H1 (cell line): Measurements from ENCODE around the gene SCAPER. TPM values are rescaled to one million over a fixed set of nuclear protein-coding genes. Genes with fewer than 3 reads are reported as not detected.

Experiments
- CHD7 ChIP-seq: fragments of 300-600 bp; sonication (generic); IDR thresholded peaks from 2 replicates; pipeline ENCODE4 v1.7.1; 2012; ENCODE audit warnings: low read length, moderate library complexity, mild to moderate bottlenecking, inconsistent platforms; ENCODE audit not compliant: insufficient replicate concordance
- RNF2 ChIP-seq: fragments of 200-900, 300-1000 bp; sonication (generic); IDR thresholded peaks from 2 replicates; pipeline ENCODE4 v1.7.1; 2016; ENCODE audit warnings: borderline replicate concordance, low read depth, mild to moderate bottlenecking, antibody characterized with exemption, low read length; ENCODE audit not compliant: poor library complexity, severe bottlenecking; ENCODE audit errors: missing control alignments
- YY1 ChIP-seq: IDR thresholded peaks from 2 replicates; pipeline ENCODE4 v1.6.1; 2011; ENCODE audit warnings: low read depth, mild to moderate bottlenecking, low read length
- polyA plus RNA-seq, 7 experiments: library from polyadenylated mRNA; depleted of rRNA in 3 of 7; stranded (reverse) in 5 of 7; unstranded in 2 of 7; fragments of >200 nt in 5 of 7; fragments of 200-250 nt in 2 of 7; gene quantifications; 1 replicate in 5 of 7; 2 replicates in 1 of 7; 4 replicates in 1 of 7; pipeline versions ENCODE4 v1.2.1 to v1.2.3, GENCODE V29; 2011 to 2013; ENCODE audit warnings: missing spikeins in 2 of 7, mixed read lengths in 2 of 7
- total RNA-seq: library from RNA; stranded (reverse); fragmentation: NEBNext Ultra II Directional; extraction: Animal tissue kit (Norgen Biotek cat#: 25700); gene quantifications from 2 replicates; pipeline ENCODE4 v1.2.1, GENCODE V29; 2021

The SCAPER gene
- total and polyA plus RNA-seq, 2 of the 8 experiments (the other 6 are each of a cell fraction or from before 2014, with no cell fraction given), result 1.6 to 6.8 TPM

- TF ChIP-seq CHD7 (no peak), YY1 (no peak), RNF2 (no peak)
Observed at GRCh38 chr15:76730262-76730661, 174.9 kb downstream of the SCAPER start (continued).
